Glutamatergic neuron (in vitro differentiated cells): ENCODE results near the gene TRPV4. TPM values are rescaled to one million over a fixed set of nuclear protein-coding genes. Genes with fewer than 3 reads are reported as not detected.

Experiments used
- DNase-seq: peaks from one replicate; pipeline ENCODE4 v3.0.0; 2022
- H3K27ac Mint-ChIP-seq: one replicate; pipeline ENCODE4 v1.8.0; 2020; ENCODE audit warnings: mild to moderate bottlenecking, mixed read lengths, inconsistent platforms; ENCODE audit not compliant: unreplicated experiment
- H3K27me3 Mint-ChIP-seq: one replicate; pipeline ENCODE4 v1.8.0; 2020; ENCODE audit warnings: mild to moderate bottlenecking, moderate library complexity, mixed read lengths, inconsistent platforms; ENCODE audit not compliant: unreplicated experiment
- H3K36me3 Mint-ChIP-seq: one replicate; pipeline ENCODE4 v1.8.0; 2020; ENCODE audit warnings: mild to moderate bottlenecking, mixed read lengths, inconsistent platforms; ENCODE audit not compliant: unreplicated experiment
- H3K4me1 Mint-ChIP-seq: one replicate; pipeline ENCODE4 v1.8.0; 2020; ENCODE audit warnings: mild to moderate bottlenecking, low read depth, mixed read lengths, inconsistent platforms; ENCODE audit not compliant: unreplicated experiment
- H3K4me3 Mint-ChIP-seq: one replicate; pipeline ENCODE4 v1.8.0; 2020; ENCODE audit warnings: mild to moderate bottlenecking, mixed read lengths, inconsistent platforms; ENCODE audit not compliant: unreplicated experiment
- H3K9me3 Mint-ChIP-seq: one replicate; pipeline ENCODE4 v1.8.0; 2020; ENCODE audit warnings: mild to moderate bottlenecking, moderate library complexity, mixed read lengths, inconsistent platforms; ENCODE audit not compliant: unreplicated experiment
- CTCF ChIP-seq: fragments of 200-600 bp; sonication (generic); IDR thresholded peaks from one replicate; pipeline ENCODE4 v1.5.0; 2021; ENCODE audit not compliant: partially characterized antibody, unreplicated experiment
- total RNA-seq: library from RNA; stranded (reverse); fragmentation: NEBNext Ultra II Directional; extraction: Animal tissue kit (Norgen Biotek cat#: 25700); gene quantifications from one replicate; pipeline ENCODE4 v1.2.1, GENCODE V29; 2021; ENCODE audit not compliant: unreplicated experiment

The TRPV4 gene
- total RNA-seq, 1 donor from 2014 or later = 0.17 TPM

GRCh38 chr12:109783965-109784244 lies 49.3 kb downstream of the TRPV4 start:
- DNase-seq = no peak
- H3K27ac Mint-ChIP-seq = no peak overlapping the region
- H3K36me3 Mint-ChIP-seq = peaks cover 9% of the 10 kb centered on the region
- peaks cover 4% of the 10 kb centered on the region for H3K27me3 Mint-ChIP-seq
- no peak overlapping the region for H3K4me3 Mint-ChIP-seq
- no peak for TF ChIP-seq CTCF
- no peaks in the 10 kb centered on the region for H3K4me1 Mint-ChIP-seq
- peaks cover 7% of the 10 kb centered on the region for H3K9me3 Mint-ChIP-seq

- Mint-ChIP-seq H3K27ac (no peak overlapping the region), H3K4me1 (no peaks in the 10 kb centered on the region)
- no peak for DNase-seq
Observed at GRCh38 chr12:109783135-109783964, 49.8 kb downstream of the TRPV4 start.

GRCh38 chr12:109782326-109782703 lies 50.9 kb downstream of the TRPV4 start:
- peaks cover 9% of the 10 kb centered on the region for H3K36me3 Mint-ChIP-seq
- TF ChIP-seq CTCF = no peak
- peaks cover 4% of the 10 kb centered on the region for H3K27me3 Mint-ChIP-seq
- H3K4me1 Mint-ChIP-seq = no peaks in the 10 kb centered on the region
- H3K4me3 Mint-ChIP-seq = no peak overlapping the region
- H3K27ac Mint-ChIP-seq = no peak overlapping the region
- DNase-seq = no peak
- H3K9me3 Mint-ChIP-seq = peaks cover 5% of the 10 kb centered on the region

More at GRCh38 chr12:109783135-109783964, 49.8 kb downstream of the TRPV4 start:
- peaks cover 5% of the 10 kb centered on the region for H3K9me3 Mint-ChIP-seq
- H3K27me3 Mint-ChIP-seq = peaks cover 4% of the 10 kb centered on the region
- no peak for TF ChIP-seq CTCF
- no peak overlapping the region for H3K4me3 Mint-ChIP-seq
- H3K36me3 Mint-ChIP-seq = peaks cover 9% of the 10 kb centered on the region

GRCh38 chr12:109781668-109782325 lies 51.4 kb downstream of the TRPV4 start:
- H3K36me3 Mint-ChIP-seq = peaks cover 9% of the 10 kb centered on the region
- DNase-seq = no peak
- no peak overlapping the region for H3K27ac Mint-ChIP-seq
- no peak overlapping the region for H3K4me3 Mint-ChIP-seq
- H3K27me3 Mint-ChIP-seq = peaks cover 4% of the 10 kb centered on the region
- TF ChIP-seq CTCF = no peak
- peaks cover 5% of the 10 kb centered on the region for H3K9me3 Mint-ChIP-seq
- H3K4me1 Mint-ChIP-seq = no peaks in the 10 kb centered on the region

GRCh38 chr12:109779382-109779781 lies 53.8 kb downstream of the TRPV4 start:
- peaks cover 4% of the 10 kb centered on the region for H3K27me3 Mint-ChIP-seq

More at GRCh38 chr12:109779382-109779781, 53.8 kb downstream of the TRPV4 start:
- Mint-ChIP-seq H3K4me1 (no peaks in the 10 kb centered on the region), H3K36me3 (peaks cover 9% of the 10 kb centered on the region), H3K4me3 (no peak overlapping the region), H3K9me3 (peaks cover 5% of the 10 kb centered on the region), H3K27ac (no peak overlapping the region)
- TF ChIP-seq CTCF = no peak
- no peak for DNase-seq
